Urothelium cell line (cell line): Measurements from ENCODE around the gene PPAN.

Experiments
- DNase-seq: peaks from one replicate; pipeline ENCODE4 v3.0.0; 2011; ENCODE audit warnings: low spot score, mixed read lengths
- FAIRE-seq: peaks from 2 replicates; lab custom pipeline; 2011; peaks lifted over from hg19 to GRCh38; lab: Jason Lieb, UNC

The PPAN gene

GRCh38 chr19:10092648-10093294 lies 13.4 kb upstream of the PPAN start:
- no peak for DNase-seq
- no peak for FAIRE-seq

- FAIRE-seq (no peak), DNase-seq (peak; percentile 17)
Measured at GRCh38 chr19:10093295-10094186, 12.6 kb upstream of the PPAN start.

- no peak for FAIRE-seq
- DNase-seq = no peak
Measured at GRCh38 chr19:10095622-10095947, 10.6 kb upstream of the PPAN start.

- DNase-seq = peak; percentile 95
- FAIRE-seq = peak; percentile 77
Measured at GRCh38 chr19:10095948-10096614, 10.1 kb upstream of the PPAN start.

GRCh38 chr19:10096615-10096963 lies 9.6 kb upstream of the PPAN start:
- no peak for FAIRE-seq

GRCh38 chr19:10100163-10100785 lies 5.9 kb upstream of the PPAN start:
- DNase-seq (no peak), FAIRE-seq (no peak)

More at GRCh38 chr19:10096615-10096963, 9.6 kb upstream of the PPAN start:
- no peak for DNase-seq

GRCh38 chr19:10102787-10103236 lies 3.4 kb upstream of the PPAN start:
- DNase-seq (no peak), FAIRE-seq (no peak)

- FAIRE-seq (no peak), DNase-seq (no peak)
Measured at GRCh38 chr19:10104130-10104513, 2.0 kb upstream of the PPAN start.

- FAIRE-seq = no peak
- no peak for DNase-seq
Measured at GRCh38 chr19:10104665-10105508, 1.3 kb upstream of the PPAN start.

GRCh38 chr19:10105509-10106099 lies 558 bp upstream of the PPAN start:
- FAIRE-seq = no peak
- no peak for DNase-seq

- FAIRE-seq (no peak), DNase-seq (no peak)
Measured at GRCh38 chr19:10107254-10107653, 1.1 kb downstream of the PPAN start.

- FAIRE-seq = no peak
- DNase-seq = no peak
Measured at GRCh38 chr19:10107817-10108367, 1.7 kb downstream of the PPAN start.

- no peak for FAIRE-seq
- DNase-seq = no peak
Measured at GRCh38 chr19:10109528-10109927, 3.4 kb downstream of the PPAN start.

- FAIRE-seq (no peak), DNase-seq (no peak)
Measured at GRCh38 chr19:10110076-10110971, 4.2 kb downstream of the PPAN start.

GRCh38 chr19:10110972-10111317 lies 4.8 kb downstream of the PPAN start:
- DNase-seq = no peak
- FAIRE-seq = no peak

GRCh38 chr19:10111405-10111811 lies 5.2 kb downstream of the PPAN start, which contains the start of gene P2RY11:
TSS of gene P2RY11 (plus strand) at chr19:10111693. CDS start at chr19:10111722, 29 bp downstream.
- FAIRE-seq (no peak), DNase-seq (no peak)

- DNase-seq (no peak), FAIRE-seq (no peak)
Measured at GRCh38 chr19:10112037-10112761, 6.0 kb downstream of the PPAN start.
